ENCODE data around the gene MRPL36. TPM values are rescaled to one million over a fixed set of nuclear protein-coding genes. Genes with fewer than 3 reads are reported as not detected.

MRPL36 gene
- total and polyA plus RNA-seq, 9 of the 15 experiments (the other 6 are each of a cell fraction or from before 2014, with no cell fraction given), result 78.3 to 557 (median 124) TPM

- in situ Hi-C loops (cut with MboI), result no loop called here
- TF ChIP-seq SPI1 (IDR thresholded peaks at IDR 0.05; ENCODE audit: borderline replicate concordance, low read depth, low read length) (no peak), ZFP1 (CRISPR knock-in tag; IDR thresholded peaks at IDR 0.05) (no peak), ZBTB49 (CRISPR knock-in tag; IDR thresholded peaks at IDR 0.05; ENCODE audit: borderline replicate concordance) (no peak), ZKSCAN1 (IDR thresholded peaks at IDR 0.05; ENCODE audit: low read depth, low read length) (no peak), ZNF395 (CRISPR knock-in tag; IDR thresholded peaks at IDR 0.05) (no peak), SMARCC2 (IDR thresholded peaks at IDR 0.05; ENCODE audit: low read depth) (no peak), PKNOX1 (IDR thresholded peaks at IDR 0.05) (peak; percentile 95), HMG20B (CRISPR knock-in tag; IDR thresholded peaks at IDR 0.05) (no peak), ZNF3 (CRISPR knock-in tag; IDR thresholded peaks at IDR 0.05) (no peak), ZNF384 (IDR thresholded peaks at IDR 0.05; ENCODE audit: low read depth, low read length) (no peak), CEBPZ (IDR thresholded peaks at IDR 0.05; ENCODE audit: borderline replicate concordance, low read depth, low read length) (no peak)
Measured at GRCh38 chr5:1783216-1783554, 16.5 kb downstream of the MRPL36 start.

More at GRCh38 chr5:1783216-1783554, 16.5 kb downstream of the MRPL36 start:
- ATAC-seq (peak; percentile 50), DNase-seq (ENCODE audit: extremely low read depth in 1 of 4, low spot score in 3 of 4) (peak in 2 of 4 experiments; percentile 51 to 52), FAIRE-seq (no peak)
- Histone ChIP-seq H3K4me2 (ENCODE audit: insufficient read depth, low read length) (no peak overlapping the region), H3K4me1 (replicated peaks in 1 of 2; ENCODE audit: control insufficient read depth in 2 of 2, insufficient read depth in 2 of 2, low read length in 2 of 2) (peaks cover 0 to 9% of the 10 kb centered on the region in 2 experiments; a peak in 3 of 5 replicates), H3K27ac (ENCODE audit: extremely low read depth, low read depth, low read length) (no peak overlapping the region), H3K9ac (ENCODE audit: insufficient read depth in 1 of 2, low read depth in 2 of 2, low read length in 2 of 2) (no peak overlapping the region), H3K4me3 (no peak overlapping the region), H3K9me3 (replicated peaks; ENCODE audit: control insufficient read depth, insufficient read depth, low read depth, low read length) (no peaks in the 10 kb centered on the region), H2AFZ (ENCODE audit: low read depth, low read length) (no peak overlapping the region), H3K36me3 (ENCODE audit: control insufficient read depth, insufficient read depth, low read length) (no peaks in the 10 kb centered on the region), H4K20me1 (replicated peaks; ENCODE audit: control insufficient read depth, insufficient read depth, low read length) (peaks cover 3% of the 10 kb centered on the region), H3K79me2 (ENCODE audit: control insufficient read depth, insufficient read depth, low read length) (no peaks in the 10 kb centered on the region), H3K27me3 (ENCODE audit: control insufficient read depth in 2 of 2, insufficient read depth in 2 of 2, low read length in 2 of 2) (peaks cover 78 to 96% of the 10 kb centered on the region in 2 experiments), H3K9me1 (ENCODE audit: control insufficient read depth, insufficient read depth, low read length) (no peaks in the 10 kb centered on the region)
- intact Hi-C loops (cut with micrococcal nuclease), result no loop called here
- CTCF ChIA-PET (ENCODE audit: low intra/inter-chr PET ratio), result no interaction called here
- POLR2A ChIA-PET, result no interaction called here
- BruUV-seq (replicated peaks), result no TSS peak
- WGBS (ENCODE audit: insufficient coverage, low coverage, missing lambda C conversion rate), result 3% methylated on average over 11 of the region's 11 CpGs

Measured in K562 (cell line).